Ovary (tissue), 9 donors: Measurements from ENCODE around the gene TSPEAR. TPM values are rescaled to one million over a fixed set of nuclear protein-coding genes. Genes with fewer than 3 reads are reported as not detected.

Source experiments
- DNase-seq, 5 donors: peaks; one replicate each; pipeline ENCODE4 v3.0.0-alpha.2; 2019 to 2020
- H3K27ac ChIP-seq, 2 donors: fragments of 200-600 bp; one replicate each; pipeline versions ENCODE4 v1.5.1 to v1.8.0; 2019 to 2022
- H3K27me3 ChIP-seq: fragments of 200-600 bp; one replicate; pipeline ENCODE4 v1.8.0; 2022
- H3K36me3 ChIP-seq: fragments of 200-600 bp; sonication (generic); one replicate; pipeline ENCODE4 v1.5.1; 2019
- H3K4me1 ChIP-seq: one replicate; pipeline ENCODE4 v1.8.1; 2013; ENCODE audit warnings: mild to moderate bottlenecking, moderate library complexity; ENCODE audit not compliant: insufficient read depth
- H3K4me3 ChIP-seq: fragments of 200-600 bp; sonication (generic); one replicate; pipeline ENCODE4 v1.5.1; 2017
- H3K9me3 ChIP-seq, 2 donors: fragments of 200-600 bp in 1 of 2; sonication (generic) in 1 of 2; one replicate each; pipeline versions ENCODE4 v1.5.1 to v1.8.1; 2013 to 2019; ENCODE audit warnings: mild to moderate bottlenecking in 1 of 2, moderate library complexity in 1 of 2
- EP300 ChIP-seq: sonication (generic); formaldehyde crosslinking; IDR thresholded peaks from one replicate; pipeline ENCODE4 v1.6.1; 2017; ENCODE audit warnings: antibody characterized with exemption
- POLR2A ChIP-seq: fragments of 450-650 bp; IDR thresholded peaks from one replicate; pipeline ENCODE4 v1.6.1; 2017; ENCODE audit warnings: antibody characterized with exemption, mild to moderate bottlenecking, moderate library complexity
- WGBS, 3 donors: extraction: QIAGEN DNeasy Blood & Tissue Kit in 1 of 3; methylation state at CpG; one replicate each; pipeline versions ENCODE4 v1.1.5 to v1.1.7; 2013 to 2017; 5-methylcytosine and 5-hydroxymethylcytosine counted together
- intact Hi-C, 4 donors: fragments of 100-400 bp; cut with DNase I; formaldehyde crosslinking; loops; one replicate each; pipeline versions ENCODE4 v1.11.0 to v1.15.1; 2022 to 2023
- polyA plus RNA-seq, 2 donors: library from polyadenylated mRNA; stranded (reverse); fragments of 200-250 nt in 1 of 2; fragments of 350-450 nt in 1 of 2; fragmentation: Illumina TruSeq in 1 of 2; extraction: RNeasy Lipid Tissue Mini Kit (QIAGEN cat#74804) in 1 of 2; gene quantifications; one replicate each; pipeline ENCODE4 v1.2.3, GENCODE V29; 2013 to 2014
- total RNA-seq, 7 donors: library from RNA; depleted of rRNA in 2 of 7; stranded (reverse); fragments of >200 nt in 2 of 7; fragmentation: NEBNext Ultra II Directional in 3 of 7; extraction: Animal tissue kit (Norgen Biotek cat#: 25700) in 3 of 7; gene quantifications; one replicate each; pipeline versions ENCODE4 v1.1.0 to v1.2.4, GENCODE V29; 2016 to 2023
- TF ChIP-seq, protein P1 (sequence below), 3 donors: fragments of 450-650 bp in 2 of 3; fragments of 200-600 bp in 1 of 3; IDR thresholded peaks; one replicate each; pipeline versions ENCODE4 v1.5.1 to v1.8.0; 2016 to 2022; ENCODE audit warnings: antibody characterized with exemption in 3 of 3, mild to moderate bottlenecking in 1 of 3
- donor health status: DM: no; HTN: no; CAD: no; lungs with moderate emphysema.
- donor health status: DM: no; HTN: no; CAD: no.
- donor health status: Bipolar disorder and iron deficiency.
- donor health status: DM: yes; HTN: yes; CAD: no.
- donor health status: DM: no; HTN: no; CAD: no.
- donor health status: DM: yes; HTN: yes; CAD: no.

The TSPEAR gene
- total and polyA plus RNA-seq, 9 donors = 0.07 to 0.27 (median 0.11) TPM; not detected in 4

DNA sequence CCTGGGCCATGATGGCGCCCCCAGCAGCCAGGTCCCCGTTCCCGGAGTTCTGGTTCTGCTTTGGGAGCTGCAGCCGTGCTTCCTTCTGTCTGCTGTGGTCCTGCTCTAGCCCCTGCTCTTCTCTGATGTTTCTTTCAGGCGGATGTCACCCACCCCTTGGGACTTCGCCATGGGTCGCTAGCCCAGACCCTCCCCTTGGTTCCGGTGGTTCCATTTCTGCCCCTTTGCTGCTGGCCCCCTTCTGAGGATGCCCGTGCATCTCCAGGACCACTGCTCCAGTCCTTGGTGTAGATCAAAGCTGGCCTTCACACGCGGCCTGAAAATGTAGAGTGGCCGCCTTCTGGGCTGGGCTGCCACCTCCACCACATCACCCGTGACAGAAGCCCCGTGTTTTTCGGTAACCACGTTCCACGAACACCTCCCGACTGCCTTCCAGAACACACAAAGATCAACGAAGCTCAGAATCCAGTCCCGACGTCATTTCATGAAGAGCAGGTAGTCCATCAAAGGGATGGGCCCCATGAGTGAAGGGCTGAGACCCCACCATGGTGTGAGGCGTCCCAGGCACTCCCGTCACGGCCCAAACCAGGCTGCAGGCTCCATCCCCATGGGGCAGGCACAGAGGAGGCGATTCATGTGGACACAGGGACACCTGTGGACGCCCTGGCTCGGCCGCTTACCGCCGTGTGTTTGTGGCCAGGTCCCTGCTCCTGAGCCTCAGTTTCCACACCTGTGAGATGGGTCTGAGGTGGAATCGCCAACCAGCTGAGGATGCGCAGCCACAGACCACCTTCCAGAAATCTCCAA, 195.8 kb downstream of the TSPEAR start:
- intact Hi-C loops = loop anchor here in 1 of 4 donors (10.0 kb wide), 1 partner anchor 279 kb away; no protein-coding TSS in a partner anchor
- TF ChIP-seq POLR2A (no peak), EP300 (no peak)
- TF ChIP-seq, protein P1, sequence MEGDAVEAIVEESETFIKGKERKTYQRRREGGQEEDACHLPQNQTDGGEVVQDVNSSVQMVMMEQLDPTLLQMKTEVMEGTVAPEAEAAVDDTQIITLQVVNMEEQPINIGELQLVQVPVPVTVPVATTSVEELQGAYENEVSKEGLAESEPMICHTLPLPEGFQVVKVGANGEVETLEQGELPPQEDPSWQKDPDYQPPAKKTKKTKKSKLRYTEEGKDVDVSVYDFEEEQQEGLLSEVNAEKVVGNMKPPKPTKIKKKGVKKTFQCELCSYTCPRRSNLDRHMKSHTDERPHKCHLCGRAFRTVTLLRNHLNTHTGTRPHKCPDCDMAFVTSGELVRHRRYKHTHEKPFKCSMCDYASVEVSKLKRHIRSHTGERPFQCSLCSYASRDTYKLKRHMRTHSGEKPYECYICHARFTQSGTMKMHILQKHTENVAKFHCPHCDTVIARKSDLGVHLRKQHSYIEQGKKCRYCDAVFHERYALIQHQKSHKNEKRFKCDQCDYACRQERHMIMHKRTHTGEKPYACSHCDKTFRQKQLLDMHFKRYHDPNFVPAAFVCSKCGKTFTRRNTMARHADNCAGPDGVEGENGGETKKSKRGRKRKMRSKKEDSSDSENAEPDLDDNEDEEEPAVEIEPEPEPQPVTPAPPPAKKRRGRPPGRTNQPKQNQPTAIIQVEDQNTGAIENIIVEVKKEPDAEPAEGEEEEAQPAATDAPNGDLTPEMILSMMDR (IDR thresholded peaks at IDR 0.05) = no peak
- Histone ChIP-seq H3K4me1 (no peaks in the 10 kb centered on the region), H3K27ac (no peak overlapping the region), H3K4me3 (no peak overlapping the region), H3K36me3 (no peaks in the 10 kb centered on the region), H3K9me3 (no peaks in the 10 kb centered on the region), H3K27me3 (no peaks in the 10 kb centered on the region)
- DNase-seq = no peak
- WGBS, 3 donors = 80 to 86% (median 83%) methylated on average over 32 of the region's 32 CpGs

GRCh38 chr21:44514746-44515358, 196.5 kb downstream of the TSPEAR start:
- WGBS, 3 donors = 53 to 70% (median 55%) methylated on average over 11 of the region's 11 CpGs
- Histone ChIP-seq H3K4me1 (peaks cover 1% of the 10 kb centered on the region), H3K27ac (no peak overlapping the region)

GRCh38 chr21:44514218-44514520, 197.2 kb downstream of the TSPEAR start:
- H3K36me3 ChIP-seq = no peaks in the 10 kb centered on the region
- no peaks in the 10 kb centered on the region for H3K9me3 ChIP-seq
- no peak for DNase-seq
- 85 to 88% (median 88%) methylated on average over 7 of the region's 7 CpGs for WGBS, 3 donors
- H3K4me1 ChIP-seq = peaks cover 1% of the 10 kb centered on the region
- TF ChIP-seq, protein P1 (IDR thresholded peaks at IDR 0.05) = no peak
- TF ChIP-seq POLR2A (no peak), EP300 (no peak)
- H3K27me3 ChIP-seq = no peaks in the 10 kb centered on the region
- intact Hi-C loops = loop anchor here in 1 of 4 donors (10.0 kb wide), 1 partner anchor 281 kb away; no protein-coding TSS in a partner anchor
- H3K27ac ChIP-seq = no peak overlapping the region
- H3K4me3 ChIP-seq = no peak overlapping the region

More at GRCh38 chr21:44514746-44515358, 196.5 kb downstream of the TSPEAR start:
- intact Hi-C loops = loop anchor here in 1 of 4 donors (10.0 kb wide), 1 partner anchor 280 kb away; no protein-coding TSS in a partner anchor
- TF ChIP-seq POLR2A = no peak
- no peak for TF ChIP-seq EP300
- TF ChIP-seq, protein P1 (IDR thresholded peaks at IDR 0.05) = no peak
- Histone ChIP-seq H3K27me3 (no peaks in the 10 kb centered on the region), H3K4me3 (no peak overlapping the region), H3K36me3 (no peaks in the 10 kb centered on the region), H3K9me3 (no peaks in the 10 kb centered on the region)
- no peak for DNase-seq

- 75 to 81% (median 77%) methylated on average over 15 of the region's 15 CpGs for WGBS, 3 donors
- Histone ChIP-seq H3K4me1 (peaks cover 1% of the 10 kb centered on the region), H3K4me3 (no peak overlapping the region), H3K27me3 (no peaks in the 10 kb centered on the region), H3K9me3 (no peaks in the 10 kb centered on the region), H3K27ac (no peak overlapping the region), H3K36me3 (no peaks in the 10 kb centered on the region)
- DNase-seq = no peak
- intact Hi-C loops = loop anchor here in 2 of 4 donors (2.0 to 10.0 kb wide), 2 partner anchors 21 to 281 kb away; no protein-coding TSS in a partner anchor
- TF ChIP-seq, protein P1 (IDR thresholded peaks at IDR 0.05) = no peak
- no peak for TF ChIP-seq POLR2A
- TF ChIP-seq EP300 = no peak
Measured at GRCh38 chr21:44513389-44514217, 197.8 kb downstream of the TSPEAR start.
